Tibial nerve (tissue), 4 donors: ENCODE data around the gene HAUS7.

ENCODE experiments used
- EP300 ChIP-seq, 2 donors: sonication (generic); formaldehyde crosslinking; IDR thresholded peaks; one replicate each; pipeline ENCODE4 v1.6.1; 2017; ENCODE audit warnings: antibody characterized with exemption in 2 of 2, mild to moderate bottlenecking in 1 of 2
- POLR2A ChIP-seq, 2 donors: fragments of 450-650 bp; IDR thresholded peaks; one replicate each; pipeline ENCODE4 v1.6.1; 2017; ENCODE audit warnings: antibody characterized with exemption in 2 of 2, mild to moderate bottlenecking in 2 of 2, moderate library complexity in 2 of 2
- TF ChIP-seq, protein P1 (sequence below), 5 experiments: fragments of 200-600 bp in 3 of 5; fragments of 450-650 bp in 2 of 5; sonication (generic) in 3 of 5; IDR thresholded peaks; one replicate each; pipeline ENCODE4 v1.5.1; 2016 to 2019; ENCODE audit warnings: antibody characterized with exemption in 5 of 5, mild to moderate bottlenecking in 3 of 5, moderate library complexity in 2 of 5

GRCh38 chrX:153487590-153488071 lies 17.3 kb upstream of the HAUS7 start:
- TF ChIP-seq, protein P1, sequence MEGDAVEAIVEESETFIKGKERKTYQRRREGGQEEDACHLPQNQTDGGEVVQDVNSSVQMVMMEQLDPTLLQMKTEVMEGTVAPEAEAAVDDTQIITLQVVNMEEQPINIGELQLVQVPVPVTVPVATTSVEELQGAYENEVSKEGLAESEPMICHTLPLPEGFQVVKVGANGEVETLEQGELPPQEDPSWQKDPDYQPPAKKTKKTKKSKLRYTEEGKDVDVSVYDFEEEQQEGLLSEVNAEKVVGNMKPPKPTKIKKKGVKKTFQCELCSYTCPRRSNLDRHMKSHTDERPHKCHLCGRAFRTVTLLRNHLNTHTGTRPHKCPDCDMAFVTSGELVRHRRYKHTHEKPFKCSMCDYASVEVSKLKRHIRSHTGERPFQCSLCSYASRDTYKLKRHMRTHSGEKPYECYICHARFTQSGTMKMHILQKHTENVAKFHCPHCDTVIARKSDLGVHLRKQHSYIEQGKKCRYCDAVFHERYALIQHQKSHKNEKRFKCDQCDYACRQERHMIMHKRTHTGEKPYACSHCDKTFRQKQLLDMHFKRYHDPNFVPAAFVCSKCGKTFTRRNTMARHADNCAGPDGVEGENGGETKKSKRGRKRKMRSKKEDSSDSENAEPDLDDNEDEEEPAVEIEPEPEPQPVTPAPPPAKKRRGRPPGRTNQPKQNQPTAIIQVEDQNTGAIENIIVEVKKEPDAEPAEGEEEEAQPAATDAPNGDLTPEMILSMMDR (IDR thresholded peaks at IDR 0.05) = no peak
- TF ChIP-seq POLR2A (IDR thresholded peaks at IDR 0.05) = no peak
- TF ChIP-seq EP300 (IDR thresholded peaks at IDR 0.05) = no peak
